Measurements from ENCODE around the gene ALX3.
A peak's percentile ranks its signal among the peaks of the same experiment; 100 is the strongest.

The ALX3 gene

GRCh38 chr1:110065841-110066240 lies 4.6 kb downstream of the ALX3 start:
- no peak for DNase-seq (ENCODE audit: low read depth)

GRCh38 chr1:110064576-110065337 lies 5.7 kb downstream of the ALX3 start:
- no peak for DNase-seq (ENCODE audit: low read depth)

GRCh38 chr1:110063781-110064180 lies 6.7 kb downstream of the ALX3 start:
- DNase-seq (ENCODE audit: low read depth) = no peak

GRCh38 chr1:110062612-110063011 lies 7.9 kb downstream of the ALX3 start:
- DNase-seq (ENCODE audit: low read depth) = no peak

- DNase-seq (ENCODE audit: low read depth) = no peak
Measured at GRCh38 chr1:110061341-110061740, 9.1 kb downstream of the ALX3 start.

GRCh38 chr1:110060662-110061060 lies 9.8 kb downstream of the ALX3 start:
- DNase-seq (ENCODE audit: low read depth) = no peak

GRCh38 chr1:110060034-110060661 lies 10.3 kb downstream of the ALX3 start:
- no peak for DNase-seq (ENCODE audit: low read depth)

- DNase-seq (ENCODE audit: low read depth) = no peak
Measured at GRCh38 chr1:110059133-110059863, 11.2 kb downstream of the ALX3 start.

- no peak for DNase-seq (ENCODE audit: low read depth)
Measured at GRCh38 chr1:110058591-110058990, 11.9 kb downstream of the ALX3 start.

- DNase-seq (ENCODE audit: low read depth) = no peak
Measured at GRCh38 chr1:110057963-110058518, 12.4 kb downstream of the ALX3 start.

- peak; percentile 70 for DNase-seq (ENCODE audit: low read depth)
Measured at GRCh38 chr1:110056776-110057175, 13.7 kb downstream of the ALX3 start.

GRCh38 chr1:110056285-110056683 lies 14.2 kb downstream of the ALX3 start:
- no peak for DNase-seq (ENCODE audit: low read depth)

- DNase-seq (ENCODE audit: low read depth) = no peak
Measured at GRCh38 chr1:110055493-110056284, 14.8 kb downstream of the ALX3 start.

GRCh38 chr1:110053552-110054428 lies 16.7 kb downstream of the ALX3 start:
- no peak for DNase-seq (ENCODE audit: low read depth)

- no peak for DNase-seq (ENCODE audit: low read depth)
Measured at GRCh38 chr1:110051262-110051648, 19.2 kb downstream of the ALX3 start.

GRCh38 chr1:110050602-110051261 lies 19.7 kb downstream of the ALX3 start:
- no peak for DNase-seq (ENCODE audit: low read depth)

- DNase-seq (ENCODE audit: low read depth) = no peak
Measured at GRCh38 chr1:110049801-110050601, 20.5 kb downstream of the ALX3 start.

GRCh38 chr1:110048923-110049601 lies 21.4 kb downstream of the ALX3 start:
- no peak for DNase-seq (ENCODE audit: low read depth)

GRCh38 chr1:110048240-110048639 lies 22.2 kb downstream of the ALX3 start:
- DNase-seq (ENCODE audit: low read depth) = no peak

Measured in HS-5 (cell line).